Endothelial cell of umbilical vein (primary cell): Measurements from ENCODE around the gene GTSE1.

ENCODE experiments used
- EZH2 ChIP-seq: IDR thresholded peaks from 2 replicates; pipeline ENCODE4 v1.6.1; 2012; ENCODE audit warnings: borderline replicate concordance, low read depth, mild to moderate bottlenecking, moderate library complexity, low read length, inconsistent platforms; ENCODE audit not compliant: severe bottlenecking
- FOS ChIP-seq: IDR thresholded peaks from 2 replicates; pipeline ENCODE4 v1.6.1; 2011; ENCODE audit warnings: mild to moderate bottlenecking, low read length, moderate library complexity, borderline replicate concordance; ENCODE audit not compliant: insufficient read depth
- GATA2 ChIP-seq: IDR thresholded peaks from 2 replicates; pipeline ENCODE4 v1.7.0; 2011; ENCODE audit warnings: low read depth, mild to moderate bottlenecking, moderate library complexity, mixed read lengths, low read length; ENCODE audit not compliant: insufficient read length, insufficient read depth
- JUN ChIP-seq: IDR thresholded peaks from 2 replicates; pipeline ENCODE4 v1.6.1; 2011; ENCODE audit warnings: borderline replicate concordance, low read depth; ENCODE audit not compliant: insufficient read length, insufficient read depth
- MYC ChIP-seq: IDR thresholded peaks from one replicate; pipeline ENCODE4 v1.6.1; 2011; ENCODE audit warnings: mild to moderate bottlenecking, low read depth, low read length
- POLR2A ChIP-seq: IDR thresholded peaks from 2 replicates; pipeline ENCODE4 v1.6.1; 2012; ENCODE audit warnings: low read depth, mild to moderate bottlenecking, control low read depth, low read length
- POLR2AphosphoS5 ChIP-seq: IDR thresholded peaks from 2 replicates; pipeline ENCODE4 v1.6.1; 2012; ENCODE audit warnings: low read depth, mild to moderate bottlenecking, control low read depth, low read length, moderate library complexity; ENCODE audit not compliant: insufficient read depth
- TF ChIP-seq, protein P1 (sequence below), 2 donors: IDR thresholded peaks; 1 replicate in 1 of 2; 2 replicates in 1 of 2; pipeline ENCODE4 v1.5.1; 2011; ENCODE audit warnings: low read length in 2 of 2, mild to moderate bottlenecking in 2 of 2, moderate library complexity in 2 of 2, control low read depth in 1 of 2, inconsistent platforms in 1 of 2, low read depth in 1 of 2; ENCODE audit not compliant: insufficient read depth in 1 of 2; ENCODE audit errors: extremely low read depth in 1 of 2
- TF ChIP-seq, protein P2 (sequence below): IDR thresholded peaks from 2 replicates; pipeline ENCODE4 v1.6.1; 2011; ENCODE audit not compliant: insufficient read depth, insufficient read length

DNA sequence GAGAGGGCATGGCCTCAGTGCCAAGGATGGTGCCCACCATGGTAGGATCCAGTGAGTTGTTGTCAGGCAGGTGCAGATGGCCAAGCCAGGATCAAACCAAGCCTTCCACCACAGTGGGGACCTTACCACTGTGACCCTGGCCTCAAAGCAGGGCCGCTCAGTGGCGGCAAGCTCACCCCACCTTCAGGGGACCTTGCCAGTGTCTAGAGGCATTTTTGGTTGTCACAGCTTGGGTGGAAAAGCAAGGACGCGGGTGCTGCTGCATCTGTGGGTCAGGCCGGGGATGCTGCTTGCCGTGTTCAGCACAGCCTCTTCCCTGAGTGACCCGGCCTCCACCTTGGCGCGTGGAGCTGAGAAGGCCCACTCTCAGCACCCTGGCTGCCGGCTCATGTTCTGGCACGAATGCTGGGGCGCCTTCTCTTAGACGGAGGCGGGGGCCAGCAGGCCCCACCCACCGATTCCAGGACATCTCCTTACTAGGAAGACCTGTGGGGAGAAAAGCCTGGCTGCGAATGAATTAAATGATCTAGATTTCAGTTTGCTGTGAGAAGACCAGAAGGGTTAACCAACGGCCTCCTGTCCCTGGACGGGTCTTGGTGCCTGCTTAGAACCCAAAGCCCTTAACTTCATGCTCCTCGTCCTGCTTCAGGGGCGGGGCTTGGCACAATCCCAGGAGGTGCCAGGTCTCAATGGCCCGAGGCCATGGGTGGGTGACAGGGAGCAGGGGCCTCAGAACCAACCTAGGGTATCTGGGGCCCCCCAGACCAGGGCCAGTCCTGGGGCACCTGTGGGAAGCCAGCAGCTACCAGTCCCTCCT, 57.7 kb downstream of the GTSE1 start:
- TF ChIP-seq, protein P1, sequence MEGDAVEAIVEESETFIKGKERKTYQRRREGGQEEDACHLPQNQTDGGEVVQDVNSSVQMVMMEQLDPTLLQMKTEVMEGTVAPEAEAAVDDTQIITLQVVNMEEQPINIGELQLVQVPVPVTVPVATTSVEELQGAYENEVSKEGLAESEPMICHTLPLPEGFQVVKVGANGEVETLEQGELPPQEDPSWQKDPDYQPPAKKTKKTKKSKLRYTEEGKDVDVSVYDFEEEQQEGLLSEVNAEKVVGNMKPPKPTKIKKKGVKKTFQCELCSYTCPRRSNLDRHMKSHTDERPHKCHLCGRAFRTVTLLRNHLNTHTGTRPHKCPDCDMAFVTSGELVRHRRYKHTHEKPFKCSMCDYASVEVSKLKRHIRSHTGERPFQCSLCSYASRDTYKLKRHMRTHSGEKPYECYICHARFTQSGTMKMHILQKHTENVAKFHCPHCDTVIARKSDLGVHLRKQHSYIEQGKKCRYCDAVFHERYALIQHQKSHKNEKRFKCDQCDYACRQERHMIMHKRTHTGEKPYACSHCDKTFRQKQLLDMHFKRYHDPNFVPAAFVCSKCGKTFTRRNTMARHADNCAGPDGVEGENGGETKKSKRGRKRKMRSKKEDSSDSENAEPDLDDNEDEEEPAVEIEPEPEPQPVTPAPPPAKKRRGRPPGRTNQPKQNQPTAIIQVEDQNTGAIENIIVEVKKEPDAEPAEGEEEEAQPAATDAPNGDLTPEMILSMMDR (IDR thresholded peaks at IDR 0.05; ENCODE audit: extremely low read depth in 1 of 2, insufficient read depth in 1 of 2, low read depth in 1 of 2, low read length in 2 of 2) = no peak
- TF ChIP-seq, protein P2, sequence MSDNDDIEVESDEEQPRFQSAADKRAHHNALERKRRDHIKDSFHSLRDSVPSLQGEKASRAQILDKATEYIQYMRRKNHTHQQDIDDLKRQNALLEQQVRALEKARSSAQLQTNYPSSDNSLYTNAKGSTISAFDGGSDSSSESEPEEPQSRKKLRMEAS = no peak
- TF ChIP-seq EZH2 (no peak), POLR2A (no peak), POLR2AphosphoS5 (no peak), JUN (no peak), GATA2 (no peak), MYC (no peak), FOS (no peak)
